Esophagus muscularis mucosa (tissue), 4 donors: ENCODE measurements around the gene ALDH16A1.

Source experiments
- CTCF ChIP-seq, 3 experiments: fragments of 200-600 bp in 2 of 3; fragments of 450-650 bp in 1 of 3; sonication (generic) in 2 of 3; IDR thresholded peaks; one replicate each; pipeline ENCODE4 v1.5.1; 2017 to 2019; ENCODE audit warnings: antibody characterized with exemption in 3 of 3, mild to moderate bottlenecking in 2 of 3, moderate library complexity in 1 of 3
- EP300 ChIP-seq: sonication (generic); formaldehyde crosslinking; IDR thresholded peaks from one replicate; pipeline ENCODE4 v1.6.1; 2017; ENCODE audit warnings: antibody characterized with exemption
- POLR2A ChIP-seq: fragments of 450-650 bp; IDR thresholded peaks from one replicate; pipeline ENCODE4 v1.6.1; 2017; ENCODE audit warnings: antibody characterized with exemption, moderate library complexity, mild to moderate bottlenecking, low read depth

DNA sequence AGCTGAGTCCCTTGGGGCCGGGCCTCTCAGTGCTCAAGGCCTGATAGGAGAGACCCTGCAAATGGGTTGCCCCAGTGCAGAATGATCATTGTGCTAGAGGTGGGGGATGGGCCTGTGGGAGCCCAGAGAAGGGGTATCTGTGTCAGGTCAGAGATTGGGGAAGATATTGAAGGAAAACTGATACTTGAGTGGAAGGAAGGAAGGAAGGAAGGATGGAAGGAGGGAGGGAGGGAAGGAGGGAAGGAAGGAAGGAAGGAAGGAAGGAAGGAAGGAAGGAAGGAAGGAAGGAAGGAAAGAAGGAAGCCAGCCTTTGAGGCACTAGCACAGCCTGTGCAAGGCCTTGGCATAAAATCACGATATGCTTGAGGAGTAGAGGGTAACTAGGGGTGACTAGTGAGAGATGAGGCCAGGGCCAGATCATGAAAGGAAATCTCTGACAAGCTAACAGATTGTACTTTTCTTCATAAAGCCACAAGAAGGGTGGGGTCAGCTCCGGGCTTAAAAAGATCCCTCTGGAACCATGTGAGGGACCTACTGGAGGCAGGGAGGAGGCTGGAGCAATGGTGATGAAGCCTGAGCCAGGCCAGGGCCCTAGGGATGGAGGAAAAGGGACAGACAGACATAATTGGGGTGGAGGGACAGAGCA, 41.2 kb upstream of the ALDH16A1 start:
- no peak for TF ChIP-seq POLR2A
- no peak for TF ChIP-seq CTCF (IDR thresholded peaks at IDR 0.05)
- TF ChIP-seq EP300 = no peak
